Nasal cavity respiratory epithelium epithelial cell of viscerocranial mucosa (primary cell): ENCODE results near the gene NUP37. TPM values are rescaled to one million over a fixed set of nuclear protein-coding genes. Genes with fewer than 3 reads are reported as not detected.

Experiments used
- total RNA-seq: library from RNA; depleted of rRNA; stranded (reverse); fragments of >200 nt; gene quantifications from 2 replicates; pipeline ENCODE4 v1.2.3, GENCODE V29; 2014

Gene NUP37, protein sequence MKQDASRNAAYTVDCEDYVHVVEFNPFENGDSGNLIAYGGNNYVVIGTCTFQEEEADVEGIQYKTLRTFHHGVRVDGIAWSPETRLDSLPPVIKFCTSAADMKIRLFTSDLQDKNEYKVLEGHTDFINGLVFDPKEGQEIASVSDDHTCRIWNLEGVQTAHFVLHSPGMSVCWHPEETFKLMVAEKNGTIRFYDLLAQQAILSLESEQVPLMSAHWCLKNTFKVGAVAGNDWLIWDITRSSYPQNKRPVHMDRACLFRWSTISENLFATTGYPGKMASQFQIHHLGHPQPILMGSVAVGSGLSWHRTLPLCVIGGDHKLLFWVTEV
- total RNA-seq, result 21.5 and 38.8 TPM in 2 replicates

GRCh38 chr12:102119674-102120563 is at the start of gene NUP37, which contains the start of gene PARPBP:
NUP37 (minus strand) TSS chr12:102120114; CDS start chr12:102118518, 1,596 bp downstream.
PARPBP (plus strand) TSS chr12:102120183; CDS start chr12:102123889, 3,706 bp downstream.

GRCh38 chr12:102061560-102062418 is 58.1 kb downstream of the NUP37 start, which contains the start of gene WASHC3:
WASHC3 (minus strand) TSS chr12:102061991; CDS start chr12:102061962, 29 bp downstream.

Other genes with a start within 250 kb of the NUP37 start
- 6.5 and 20.0 TPM in 2 replicates for gene DRAM1, start 242.5 kb downstream of the NUP37 start, total RNA-seq
- 46.3 and 61.9 TPM in 2 replicates for gene WASHC3, start 58.1 kb downstream of the NUP37 start, total RNA-seq
- 1.4 and 1.7 TPM in 2 replicates for gene PARPBP, start 69 bp upstream of the NUP37 start, total RNA-seq
- gene PMCH, start 77.7 kb upstream of the NUP37 start, total RNA-seq, result not detected in 2 replicates